OCI-LY7 (cell line): ENCODE data around the gene ST6GALNAC5. TPM values are rescaled to one million over a fixed set of nuclear protein-coding genes. Genes with fewer than 3 reads are reported as not detected.

Source experiments
- BruUV-seq: library from RNA; stranded (reverse); fragments of 400-500 nt; replicated peaks from 2 replicates; lab custom pipeline; 2021; lab: Mats Ljungman, UMichigan
- CTCF ChIA-PET: fragments of 300-600 bp; sonication (Branson Sonifier 250); formaldehyde crosslinking; loops from one replicate; lab custom pipeline; 2022; ENCODE audit warnings: antibody characterized with exemption; ENCODE audit not compliant: unreplicated experiment; lab: Charles Lee
- POLR2A ChIA-PET: fragments of 300-600 bp; sonication (Branson Sonifier 250); formaldehyde crosslinking; loops from one replicate; lab custom pipeline; 2022; ENCODE audit warnings: antibody characterized with exemption; lab: Charles Lee
- DNase-seq: peaks from one replicate; pipeline ENCODE4 v3.0.0-alpha.2; 2015; ENCODE audit warnings: low spot score
- H2AFZ ChIP-seq: fragments of 200-600 bp; sonication (generic), shearing (Covaris generic); 2 replicates; pipeline ENCODE4 v1.6.1; 2014; ENCODE audit warnings: mild to moderate bottlenecking, antibody characterized with exemption, low read length, moderate library complexity
- H3K27ac ChIP-seq: fragments of 200-600 bp; sonication (generic); 2 replicates; pipeline ENCODE4 v1.5.1; 2014; ENCODE audit warnings: mixed run types, low read depth, mild to moderate bottlenecking, moderate library complexity, low read length, inconsistent platforms; ENCODE audit not compliant: poor library complexity, severe bottlenecking
- H3K36me3 ChIP-seq: fragments of 200-600 bp; sonication (generic); 2 replicates; pipeline ENCODE4 v1.6.1; 2014; ENCODE audit warnings: mild to moderate bottlenecking, antibody characterized with exemption, low read length, moderate library complexity, mixed read lengths; ENCODE audit not compliant: insufficient read depth
- H3K4me1 ChIP-seq: fragments of 200-600 bp; sonication (generic); 2 replicates; pipeline ENCODE4 v1.5.1; 2014; ENCODE audit warnings: mild to moderate bottlenecking, low read length; ENCODE audit not compliant: insufficient read depth, poor library complexity, severe bottlenecking
- H3K4me2 ChIP-seq: fragments of 200-600 bp; sonication (generic); 2 replicates; pipeline ENCODE4 v1.6.1; 2014; ENCODE audit warnings: mild to moderate bottlenecking, low read length
- H3K4me3 ChIP-seq: fragments of 200-600 bp; sonication (generic); 2 replicates; pipeline ENCODE4 v1.5.1; 2014; ENCODE audit warnings: mild to moderate bottlenecking, low read depth, low read length; ENCODE audit not compliant: poor library complexity, severe bottlenecking
- H3K79me2 ChIP-seq: fragments of 200-600 bp; sonication (generic); 2 replicates; pipeline ENCODE4 v1.6.1; 2016; ENCODE audit warnings: low read depth, mild to moderate bottlenecking, low read length, moderate library complexity, mixed read lengths; ENCODE audit not compliant: insufficient read depth
- H3K9me2 ChIP-seq: fragments of 200-600 bp; sonication (generic); 2 replicates; pipeline ENCODE4 v1.6.1; 2016; ENCODE audit warnings: mild to moderate bottlenecking, low read length, mixed read lengths; ENCODE audit not compliant: insufficient read depth
- H3K9me3 ChIP-seq: fragments of 200-600 bp; sonication (generic); 2 replicates; pipeline ENCODE4 v1.6.1; 2014; ENCODE audit warnings: mild to moderate bottlenecking, mixed run types, low read length, mixed read lengths
- H4K20me1 ChIP-seq: fragments of 200-600 bp; sonication (generic); 2 replicates; pipeline ENCODE4 v1.6.1; 2014; ENCODE audit warnings: mild to moderate bottlenecking, antibody characterized with exemption, low read length, moderate library complexity, mixed read lengths; ENCODE audit not compliant: insufficient read depth
- CTCF ChIP-seq: fragments of 200-600 bp; sonication (generic); conservative IDR thresholded peaks from 2 replicates; pipeline ENCODE4 v1.5.1; 2014; ENCODE audit warnings: mild to moderate bottlenecking, antibody characterized with exemption, low read length, moderate library complexity, mixed read lengths
- EZH2phosphoT487 ChIP-seq: fragments of 200-600 bp; sonication (generic); IDR thresholded peaks from 2 replicates; pipeline ENCODE4 v1.6.1; 2018; ENCODE audit warnings: low read depth, borderline replicate concordance, mild to moderate bottlenecking, mixed run types, antibody characterized with exemption, low read length, moderate library complexity, mixed read lengths
- intact Hi-C: fragments of 100-400 bp; cut with micrococcal nuclease; formaldehyde crosslinking; loops from one replicate; pipeline ENCODE4 v1.10.0; 2022; ENCODE audit not compliant: unreplicated experiment
- total RNA-seq, 2 experiments: library from RNA; depleted of rRNA in 1 of 2; stranded (reverse); fragments of >200 nt in 1 of 2; shearing (Covaris generic) in 1 of 2; gene quantifications; 2 replicates each; pipeline ENCODE4 v1.2.3, GENCODE V29; 2014 to 2022

ST6GALNAC5 gene
- total RNA-seq, 2 experiments from 2014 or later: not detected

GRCh38 chr1:77015748-77016341 lies 148.6 kb downstream of the ST6GALNAC5 start:
- TF ChIP-seq EZH2phosphoT487 (no peak), CTCF (no peak)
- no peak overlapping the region for H2AFZ ChIP-seq
- H3K79me2 ChIP-seq: no peaks in the 10 kb centered on the region
- no peaks in the 10 kb centered on the region for H4K20me1 ChIP-seq
- no TSS peak for BruUV-seq
- intact Hi-C loops: no loop called here
- DNase-seq: no peak
- H3K27ac ChIP-seq: no peak overlapping the region
- H3K36me3 ChIP-seq: no peaks in the 10 kb centered on the region
- POLR2A ChIA-PET: interaction anchor here (0.5 to 0.6 kb wide), 2 partner anchors 18 to 1702 kb away, joined by 3 read pairs; no protein-coding TSS in a partner anchor
- H3K9me2 ChIP-seq: no peaks in the 10 kb centered on the region
- H3K4me1 ChIP-seq: no peaks in the 10 kb centered on the region
- no peaks in the 10 kb centered on the region for H3K9me3 ChIP-seq
- no peak overlapping the region for H3K4me3 ChIP-seq
- H3K4me2 ChIP-seq: no peak overlapping the region
- CTCF ChIA-PET: no interaction called here

GRCh38 chr1:77016386-77016985 lies 149.2 kb downstream of the ST6GALNAC5 start:
- Histone ChIP-seq H3K36me3 (no peaks in the 10 kb centered on the region), H3K9me3 (no peaks in the 10 kb centered on the region), H3K27ac (no peak overlapping the region), H3K9me2 (no peaks in the 10 kb centered on the region), H3K4me3 (no peak overlapping the region), H4K20me1 (no peaks in the 10 kb centered on the region), H3K4me2 (no peak overlapping the region), H3K4me1 (no peaks in the 10 kb centered on the region), H3K79me2 (no peaks in the 10 kb centered on the region), H2AFZ (no peak overlapping the region)
- ChIA-PET POLR2A (interaction anchor here (0.6 kb wide), 1 partner anchor 9 kb away, joined by 4 read pairs; no protein-coding TSS in a partner anchor), CTCF (interaction anchor here (0.6 kb wide), 1 partner anchor 26 kb away, joined by 3 read pairs; no protein-coding TSS in a partner anchor)
- DNase-seq: no peak
- TF ChIP-seq CTCF (no peak), EZH2phosphoT487 (no peak)
- no TSS peak for BruUV-seq
- intact Hi-C loops: no loop called here

GRCh38 chr1:77018311-77018710 lies 151.0 kb downstream of the ST6GALNAC5 start:
- POLR2A ChIA-PET: no interaction called here
- BruUV-seq: no TSS peak

More at GRCh38 chr1:77018311-77018710, 151.0 kb downstream of the ST6GALNAC5 start:
- Histone ChIP-seq H3K4me1 (no peaks in the 10 kb centered on the region), H3K27ac (no peak overlapping the region), H4K20me1 (no peaks in the 10 kb centered on the region), H3K9me3 (no peaks in the 10 kb centered on the region), H3K9me2 (no peaks in the 10 kb centered on the region), H2AFZ (no peak overlapping the region), H3K4me2 (no peak overlapping the region), H3K79me2 (no peaks in the 10 kb centered on the region), H3K36me3 (no peaks in the 10 kb centered on the region), H3K4me3 (no peak overlapping the region)
- CTCF ChIA-PET: interaction anchor here (0.9 kb wide), 1 partner anchor 12 kb away, joined by 4 read pairs; no protein-coding TSS in a partner anchor
- TF ChIP-seq CTCF (no peak), EZH2phosphoT487 (no peak)
- intact Hi-C loops: no loop called here
- no peak for DNase-seq
